Common myeloid progenitor, CD34-positive (primary cell): Measurements from ENCODE around the gene PAMR1.

Experiments used
- CTCF ChIA-PET: fragments of 350-600 bp; sonication (Branson Sonifier 250); formaldehyde crosslinking; loops from one replicate; lab custom pipeline; 2021; ENCODE audit warnings: antibody characterized with exemption; lab: Charles Lee
- POLR2A ChIA-PET: fragments of 350-600 bp; sonication (Branson Sonifier 250); formaldehyde crosslinking; loops from one replicate; lab custom pipeline; 2021; ENCODE audit warnings: antibody characterized with exemption; lab: Charles Lee
- DNase-seq, 3 donors: peaks; one replicate each; pipeline versions ENCODE4 v3.0.0 to v3.0.0-alpha.2; 2013
- H3K27ac ChIP-seq, 2 experiments: 1 replicate in 1 of 2; 2 replicates in 1 of 2; pipeline ENCODE4 v1.7.0; 2013; ENCODE audit warnings: inconsistent platforms in 2 of 2, low read length in 2 of 2, mild to moderate bottlenecking in 2 of 2, low read depth in 1 of 2, moderate library complexity in 1 of 2; ENCODE audit not compliant: severe bottlenecking in 2 of 2, insufficient read depth in 1 of 2, poor library complexity in 1 of 2
- H3K27me3 ChIP-seq, 5 experiments: replicated peaks in 2 of 5; 1 replicate in 3 of 5; 2 replicates in 2 of 5; pipeline versions ENCODE4 v1.6.1 to v1.7.0; 2013; ENCODE audit warnings: low read length in 4 of 5, mild to moderate bottlenecking in 2 of 5, moderate library complexity in 2 of 5, inconsistent platforms in 1 of 5; ENCODE audit not compliant: insufficient read depth in 5 of 5, control insufficient read depth in 4 of 5
- H3K36me3 ChIP-seq, 4 experiments: 1 replicate in 2 of 4; 2 replicates in 2 of 4; pipeline versions ENCODE4 v1.6.1 to v1.7.0; 2013; ENCODE audit warnings: low read length in 3 of 4, control low read depth in 1 of 4, mild to moderate bottlenecking in 1 of 4; ENCODE audit not compliant: control insufficient read depth in 4 of 4, insufficient read depth in 4 of 4
- H3K4me1 ChIP-seq, 4 experiments: 1 replicate in 3 of 4; 2 replicates in 1 of 4; pipeline versions ENCODE4 v1.6.1 to v1.7.1; 2013; ENCODE audit warnings: low read length in 3 of 4, mild to moderate bottlenecking in 3 of 4, control low read depth in 1 of 4, inconsistent platforms in 1 of 4, moderate library complexity in 1 of 4; ENCODE audit not compliant: control insufficient read depth in 4 of 4, insufficient read depth in 4 of 4; ENCODE audit errors: control extremely low read depth in 1 of 4
- H3K4me3 ChIP-seq, 7 experiments: 1 replicate in 4 of 7; 2 replicates in 3 of 7; pipeline versions ENCODE4 v1.5.1 to v1.7.0; 2013; ENCODE audit warnings: mild to moderate bottlenecking in 7 of 7, low read length in 6 of 7, moderate library complexity in 6 of 7, inconsistent platforms in 2 of 7, low read depth in 2 of 7, control low read depth in 1 of 7; ENCODE audit not compliant: insufficient read depth in 4 of 7, control insufficient read depth in 1 of 7; ENCODE audit errors: extremely low read depth in 1 of 7
- H3K9me3 ChIP-seq, 5 experiments: 1 replicate in 4 of 5; 2 replicates in 1 of 5; pipeline versions ENCODE4 v1.6.1 to v1.7.1; 2013; ENCODE audit warnings: low read length in 4 of 5, mild to moderate bottlenecking in 2 of 5, inconsistent platforms in 1 of 5, low read depth in 1 of 5, moderate library complexity in 1 of 5; ENCODE audit not compliant: control insufficient read depth in 4 of 5, insufficient read depth in 2 of 5; ENCODE audit errors: control extremely low read depth in 1 of 5
- WGBS: methylation state at CpG from one replicate; pipeline ENCODE4 v1.1.5; 2013; ENCODE audit not compliant: insufficient coverage; 5-methylcytosine and 5-hydroxymethylcytosine counted together

PAMR1 gene

GRCh38 chr11:35478471-35479091, 46.8 kb downstream of the PAMR1 start:
- ChIA-PET CTCF (interaction anchor here (1.1 kb wide), 1 partner anchor 10 kb away, joined by 3 read pairs; no protein-coding TSS in a partner anchor), POLR2A (interaction anchor here (0.7 kb wide), 1 partner anchor 908 kb away, joined by 3 read pairs; no protein-coding TSS in a partner anchor)
- H3K4me1 ChIP-seq = no peaks in the 10 kb centered on the region
- H3K4me3 ChIP-seq = no peak overlapping the region
- DNase-seq = no peak
- peaks cover 0 to 10% (median 4%) of the 10 kb centered on the region in 5 experiments for H3K27me3 ChIP-seq
- H3K27ac ChIP-seq = no peak overlapping the region
- H3K9me3 ChIP-seq = peaks cover 5 to 12% (median 8%) of the 10 kb centered on the region in 5 experiments
- H3K36me3 ChIP-seq = no peaks in the 10 kb centered on the region
- WGBS = 93% methylated on average over 3 of the region's 7 CpGs

DNA sequence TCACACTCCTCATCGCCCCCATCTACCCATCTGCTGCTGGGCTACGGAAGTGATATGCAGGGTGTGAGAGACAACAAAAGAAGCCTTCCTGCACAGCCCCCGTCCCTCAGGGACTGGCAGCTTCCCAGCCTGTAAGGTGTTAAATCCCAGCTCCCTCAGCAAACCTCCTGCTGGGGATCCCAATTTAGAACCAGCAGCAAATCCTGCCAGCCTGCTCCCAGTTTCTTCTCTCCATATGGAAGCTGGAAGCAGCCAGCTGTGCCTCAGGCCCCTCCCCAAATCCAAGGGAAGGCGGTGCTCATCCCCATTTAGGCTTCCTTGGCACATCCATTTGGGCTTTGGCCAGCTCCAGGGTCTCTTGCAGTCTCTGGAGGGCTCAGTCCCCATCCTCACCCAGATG, 47.5 kb downstream of the PAMR1 start:
- ChIA-PET POLR2A (interaction anchor here (0.7 kb wide), 1 partner anchor 907 kb away, joined by 3 read pairs; no protein-coding TSS in a partner anchor), CTCF (no interaction called here)
- Histone ChIP-seq H3K36me3 (no peaks in the 10 kb centered on the region), H3K27ac (no peak overlapping the region), H3K9me3 (peaks cover 2 to 8% (median 3%) of the 10 kb centered on the region in 5 experiments), H3K4me3 (no peak overlapping the region), H3K4me1 (no peaks in the 10 kb centered on the region), H3K27me3 (peaks cover 0 to 10% (median 4%) of the 10 kb centered on the region in 5 experiments)
- DNase-seq = no peak
- 67% methylated on average over 1 of the region's 4 CpGs for WGBS

DNA sequence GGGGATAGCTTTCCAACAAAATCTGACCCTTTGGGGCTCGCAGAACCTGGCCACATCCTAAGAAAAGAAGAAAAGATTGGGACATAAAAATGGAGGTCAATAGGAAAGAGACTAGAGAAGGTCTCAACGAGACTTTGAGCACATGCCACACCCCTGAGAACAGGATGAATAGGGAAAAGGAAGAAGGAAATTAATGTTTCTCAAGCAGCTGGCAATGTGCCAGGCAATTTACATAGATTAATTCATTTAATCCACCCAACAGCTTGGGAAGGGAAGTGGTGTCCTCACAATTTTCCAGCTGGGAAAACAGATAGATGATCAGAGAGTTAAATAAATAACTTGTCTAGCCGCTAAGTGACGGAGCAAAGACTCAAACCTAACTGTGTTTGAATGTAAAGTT, 50.7 kb downstream of the PAMR1 start:
- Histone ChIP-seq H3K36me3 (no peaks in the 10 kb centered on the region), H3K27me3 (peaks cover 0 to 10% (median 4%) of the 10 kb centered on the region in 5 experiments), H3K4me3 (no peak overlapping the region), H3K27ac (no peak overlapping the region), H3K9me3 (peaks cover 0 to 8% (median 0%) of the 10 kb centered on the region in 5 experiments), H3K4me1 (no peaks in the 10 kb centered on the region)
- DNase-seq = no peak
- CTCF ChIA-PET = no interaction called here
- WGBS = 90% methylated on average over 2 of the region's 4 CpGs
- POLR2A ChIA-PET = no interaction called here

- no peak overlapping the region for H3K27ac ChIP-seq
- DNase-seq = no peak
- 92% methylated on average over 5 of the region's 7 CpGs for WGBS
- ChIA-PET CTCF (interaction anchor here (1.9 kb wide), 1 partner anchor 11 kb away, joined by 7 read pairs; no protein-coding TSS in a partner anchor), POLR2A (no interaction called here)
- peaks cover 0 to 8% (median 0%) of the 10 kb centered on the region in 5 experiments for H3K9me3 ChIP-seq
- no peak overlapping the region for H3K4me3 ChIP-seq
- H3K27me3 ChIP-seq = peaks cover 0 to 10% (median 4%) of the 10 kb centered on the region in 5 experiments
- H3K36me3 ChIP-seq = no peaks in the 10 kb centered on the region
- no peaks in the 10 kb centered on the region for H3K4me1 ChIP-seq
Measured at GRCh38 chr11:35473795-35474374, 51.5 kb downstream of the PAMR1 start.

DNA sequence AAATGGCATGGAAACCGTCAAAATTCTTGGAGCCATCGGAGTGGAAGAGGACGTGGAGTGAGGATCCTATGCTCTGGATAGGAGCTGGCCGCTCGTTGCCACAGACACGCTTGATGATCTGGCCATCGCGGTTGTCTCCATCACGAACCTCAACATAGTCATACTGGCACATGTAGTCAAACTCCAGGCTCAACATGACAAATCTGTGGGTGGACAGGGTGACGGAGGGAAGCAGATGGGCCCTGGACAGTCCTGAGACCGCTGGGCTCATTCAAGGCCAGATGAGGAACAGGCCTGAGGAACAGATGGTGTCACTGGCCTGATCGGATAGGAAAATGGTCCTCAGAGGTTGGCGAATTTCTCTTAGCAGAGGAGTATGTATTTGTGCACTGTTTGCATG, 54.8 kb downstream of the PAMR1 start:
- POLR2A ChIA-PET = no interaction called here
- CTCF ChIA-PET = no interaction called here

DNA sequence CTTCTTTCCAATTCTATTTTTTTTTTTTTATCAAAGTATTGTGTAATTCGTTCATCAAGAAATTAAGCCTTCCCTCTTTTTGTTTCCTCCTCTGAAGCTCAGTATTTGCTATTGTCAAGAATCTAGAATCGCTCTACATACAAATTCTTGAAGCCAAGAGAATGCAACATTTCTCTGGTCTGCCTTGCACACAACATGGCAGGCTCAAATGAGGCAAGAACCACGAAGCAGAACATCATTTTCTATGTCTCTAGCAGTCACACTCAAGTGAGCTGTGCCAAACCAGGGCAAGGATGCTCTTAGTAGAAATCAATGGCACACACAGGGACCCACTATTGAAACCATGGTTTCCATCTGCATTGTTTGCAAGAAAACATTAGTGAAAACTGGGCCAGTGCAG, 59.4 kb downstream of the PAMR1 start:
- ChIA-PET POLR2A (no interaction called here), CTCF (no interaction called here)
- 96% methylated on average over 3 of the region's 3 CpGs for WGBS
- no peak overlapping the region for H3K4me3 ChIP-seq
- H3K27me3 ChIP-seq = peaks cover 0 to 2% (median 0%) of the 10 kb centered on the region in 5 experiments
- no peak overlapping the region for H3K27ac ChIP-seq
- no peaks in the 10 kb centered on the region for H3K9me3 ChIP-seq
- H3K4me1 ChIP-seq = no peaks in the 10 kb centered on the region
- no peaks in the 10 kb centered on the region for H3K36me3 ChIP-seq
- DNase-seq = no peak

More for the DNA sequence above, 54.8 kb downstream of the PAMR1 start:
- Histone ChIP-seq H3K9me3 (peaks cover 0 to 5% (median 0%) of the 10 kb centered on the region in 5 experiments), H3K36me3 (no peaks in the 10 kb centered on the region), H3K4me1 (no peaks in the 10 kb centered on the region), H3K27me3 (peaks cover 0 to 2% (median 0%) of the 10 kb centered on the region in 5 experiments), H3K27ac (no peak overlapping the region), H3K4me3 (no peak overlapping the region)
- DNase-seq = no peak
- WGBS = 96% methylated on average over 11 of the region's 13 CpGs

DNA sequence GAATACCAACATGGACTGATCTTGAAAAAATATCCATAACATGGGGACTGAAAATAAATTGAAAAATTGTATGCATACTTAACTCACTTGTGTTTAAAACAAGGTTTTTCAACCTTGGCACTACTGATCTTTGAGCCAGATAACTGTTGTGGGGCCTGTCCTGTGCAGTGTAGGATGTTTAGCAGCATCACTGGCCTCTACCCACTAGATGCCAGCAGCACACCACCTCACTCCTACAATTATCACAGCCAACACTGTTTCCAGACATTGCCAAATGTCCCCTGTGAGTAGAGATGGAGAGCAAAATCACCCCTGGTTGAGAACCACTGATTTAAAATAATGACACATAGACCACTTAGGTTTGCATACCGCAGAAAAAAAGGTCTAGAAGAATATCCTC, 61.1 kb downstream of the PAMR1 start:
- no peak overlapping the region for H3K27ac ChIP-seq
- CTCF ChIA-PET = no interaction called here
- no peaks in the 10 kb centered on the region for H3K4me1 ChIP-seq
- H3K4me3 ChIP-seq = no peak overlapping the region
- H3K9me3 ChIP-seq = no peaks in the 10 kb centered on the region
- WGBS = no CpG with 5 or more reads among the region's 1 CpG
- H3K27me3 ChIP-seq = peaks cover 0 to 3% (median 0%) of the 10 kb centered on the region in 5 experiments
- no peaks in the 10 kb centered on the region for H3K36me3 ChIP-seq
- POLR2A ChIA-PET = no interaction called here
- no peak for DNase-seq
